ENCODE data around the gene PHC2.

Gene PHC2

GRCh38 chr1:33401471-33401870, 29.4 kb downstream of the PHC2 start:
- no peak for TF ChIP-seq CREB5 (CRISPR knock-in tag; IDR thresholded peaks at IDR 0.05; ENCODE audit: low read depth)
- TF ChIP-seq PATZ1 (CRISPR knock-in tag; IDR thresholded peaks at IDR 0.05; ENCODE audit: borderline replicate concordance) = no peak
- no peak for TF ChIP-seq POU6F1 (CRISPR knock-in tag; IDR thresholded peaks at IDR 0.05; ENCODE audit: borderline replicate concordance, low read depth)
- no peak for TF ChIP-seq GLIS3 (CRISPR knock-in tag; IDR thresholded peaks at IDR 0.05)
- no peak for TF ChIP-seq SNAI2 (CRISPR knock-in tag; IDR thresholded peaks at IDR 0.05)
- TF ChIP-seq CSRNP3 (CRISPR knock-in tag; IDR thresholded peaks at IDR 0.05) = no peak
- no peak for TF ChIP-seq ZFP3 (CRISPR knock-in tag; IDR thresholded peaks at IDR 0.05)
- no peak for TF ChIP-seq ZNF8 (CRISPR knock-in tag; IDR thresholded peaks at IDR 0.05)
- TF ChIP-seq ZNF70 (CRISPR knock-in tag; IDR thresholded peaks at IDR 0.05) = no peak
- TF ChIP-seq TCF4 (CRISPR knock-in tag; IDR thresholded peaks at IDR 0.05; ENCODE audit: borderline replicate concordance) = no peak
- TF ChIP-seq ARNTL (CRISPR knock-in tag; IDR thresholded peaks at IDR 0.05; ENCODE audit: borderline replicate concordance, low read depth) = no peak
- no peak for TF ChIP-seq ISL1 (CRISPR knock-in tag; IDR thresholded peaks at IDR 0.05)
- TF ChIP-seq TOX (CRISPR knock-in tag; IDR thresholded peaks at IDR 0.05; ENCODE audit: borderline replicate concordance) = no peak
- no peak for TF ChIP-seq CSDC2 (CRISPR knock-in tag; IDR thresholded peaks at IDR 0.05)
- no peak for ATAC-seq

DNA sequence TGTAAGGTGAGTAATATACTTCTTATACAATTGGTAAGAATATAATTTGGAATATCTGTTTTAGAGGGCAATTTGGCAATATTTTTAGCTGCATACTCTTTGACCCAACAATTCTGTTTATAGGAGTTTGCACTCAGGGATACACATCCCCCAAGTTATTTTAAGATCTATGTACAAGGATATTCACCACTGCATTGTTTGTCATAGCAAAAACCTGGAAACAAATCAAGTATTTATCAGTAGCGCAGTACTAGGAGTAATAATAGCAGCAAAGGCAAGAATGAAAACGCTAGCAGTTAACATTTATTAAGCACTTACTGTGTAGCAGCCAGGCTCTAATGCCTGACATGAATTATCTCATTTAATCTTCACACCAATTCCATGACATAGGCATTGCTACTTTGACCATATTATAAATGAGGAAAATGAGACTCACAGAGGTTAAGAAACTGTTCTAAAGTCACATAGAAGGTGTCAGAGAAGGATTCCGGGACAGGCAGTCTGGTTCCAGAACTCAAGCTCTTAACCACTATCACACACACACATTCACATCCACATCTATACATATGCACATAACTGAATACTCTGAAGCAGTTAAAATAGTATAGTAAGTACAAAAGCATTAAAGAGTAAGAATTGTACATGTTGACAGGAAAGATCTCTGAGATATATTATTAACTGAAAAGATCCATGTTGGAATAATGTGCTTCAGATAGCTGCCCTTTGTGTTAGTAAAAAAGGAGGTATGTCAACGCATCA, 30.6 kb downstream of the PHC2 start:
- no peak for ATAC-seq
- TF ChIP-seq ARNTL (CRISPR knock-in tag; IDR thresholded peaks at IDR 0.05; ENCODE audit: borderline replicate concordance, low read depth) = no peak
- no peak for TF ChIP-seq GLIS3 (CRISPR knock-in tag; IDR thresholded peaks at IDR 0.05)
- no peak for TF ChIP-seq BACH2 (CRISPR knock-in tag; IDR thresholded peaks at IDR 0.05; ENCODE audit: borderline replicate concordance)
- TF ChIP-seq CREB5 (CRISPR knock-in tag; IDR thresholded peaks at IDR 0.05; ENCODE audit: low read depth) = no peak

DNA sequence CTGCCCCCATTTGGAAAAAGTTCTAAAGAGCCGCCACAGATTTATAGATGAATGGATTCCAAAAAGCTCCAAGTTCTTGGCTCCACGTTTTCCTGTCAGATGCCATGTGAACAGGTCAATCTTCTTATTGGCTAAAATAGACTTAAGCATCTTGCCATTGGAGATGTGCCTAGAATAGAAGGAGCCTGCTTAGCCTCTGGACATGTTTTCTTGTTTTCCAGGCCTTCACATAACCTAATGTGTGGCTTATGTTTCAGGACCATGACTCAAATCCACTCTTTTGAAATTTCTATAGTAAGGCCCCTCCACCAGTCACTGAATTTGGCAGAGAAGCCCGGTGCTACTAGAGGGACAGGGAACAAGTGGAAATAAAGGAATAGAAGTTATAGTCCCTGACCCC, 31.5 kb downstream of the PHC2 start:
- no peak for ATAC-seq
- TF ChIP-seq ISL1 (CRISPR knock-in tag; IDR thresholded peaks at IDR 0.05) (no peak), CSDC2 (CRISPR knock-in tag; IDR thresholded peaks at IDR 0.05) (no peak), TOX (CRISPR knock-in tag; IDR thresholded peaks at IDR 0.05; ENCODE audit: borderline replicate concordance) (no peak), PATZ1 (CRISPR knock-in tag; IDR thresholded peaks at IDR 0.05; ENCODE audit: borderline replicate concordance) (no peak)

- ATAC-seq = no peak
- TF ChIP-seq ZFP3 (CRISPR knock-in tag; IDR thresholded peaks at IDR 0.05) (no peak), CSRNP3 (CRISPR knock-in tag; IDR thresholded peaks at IDR 0.05) (no peak), RARB (CRISPR knock-in tag; IDR thresholded peaks at IDR 0.05) (no peak), OSR1 (CRISPR knock-in tag; IDR thresholded peaks at IDR 0.05) (no peak), CREB5 (CRISPR knock-in tag; IDR thresholded peaks at IDR 0.05; ENCODE audit: low read depth) (no peak), TOX (CRISPR knock-in tag; IDR thresholded peaks at IDR 0.05; ENCODE audit: borderline replicate concordance) (no peak), ZNF565 (CRISPR knock-in tag; conservative IDR thresholded peaks at IDR 0.05; ENCODE audit: low read depth) (no peak), POU6F1 (CRISPR knock-in tag; IDR thresholded peaks at IDR 0.05; ENCODE audit: borderline replicate concordance, low read depth) (no peak), ZFP30 (CRISPR knock-in tag; IDR thresholded peaks at IDR 0.05) (no peak), ESRRG (CRISPR knock-in tag; IDR thresholded peaks at IDR 0.05) (no peak)
Measured at GRCh38 chr1:33397994-33398393, 32.9 kb downstream of the PHC2 start.
